Endothelial cell of umbilical vein (primary cell): Measurements from ENCODE around the gene DUSP16. TPM values are rescaled to one million over a fixed set of nuclear protein-coding genes. Genes with fewer than 3 reads are reported as not detected.

Experiments used
- BruUV-seq: library from RNA; stranded (reverse); fragments of 400-500 nt; replicated peaks from 2 replicates; lab custom pipeline; 2021; lab: Mats Ljungman, UMichigan
- CTCF ChIA-PET: fragments of 300-600, 350-600 bp; sonication (Branson Sonifier 250); formaldehyde crosslinking; loops from one replicate; lab custom pipeline; 2021; ENCODE audit warnings: antibody characterized with exemption, inconsistent platforms; lab: Charles Lee
- POLR2A ChIA-PET: fragments of 300-600, 350-600 bp; sonication (Branson Sonifier 250); formaldehyde crosslinking; loops from one replicate; lab custom pipeline; 2021; ENCODE audit warnings: antibody characterized with exemption, inconsistent platforms; lab: Charles Lee
- DNase-seq: peaks from one replicate; pipeline ENCODE4 v3.0.0-alpha.2; 2011; ENCODE audit warnings: low read depth, low spot score
- FAIRE-seq: peaks from 2 replicates; lab custom pipeline; 2011; peaks lifted over from hg19 to GRCh38; lab: Jason Lieb, UNC
- H2AFZ ChIP-seq: 2 replicates; pipeline ENCODE4 v1.6.0; 2012; ENCODE audit warnings: low read depth, low read length, control low read depth, inconsistent platforms
- H3K27ac ChIP-seq: 2 replicates; pipeline ENCODE4 v1.5.1; 2011; ENCODE audit warnings: low read depth, mild to moderate bottlenecking, control low read depth, low read length, moderate library complexity; ENCODE audit not compliant: insufficient read depth
- H3K27me3 ChIP-seq, 2 experiments: 2 replicates each; pipeline versions ENCODE4 v1.6.0 to v1.6.1; 2011; ENCODE audit warnings: low read length in 2 of 2, mixed read lengths in 1 of 2; ENCODE audit not compliant: control insufficient read depth in 2 of 2, insufficient read depth in 2 of 2
- H3K36me3 ChIP-seq, 2 experiments: 2 replicates in 1 of 2; 3 replicates in 1 of 2; pipeline ENCODE4 v1.5.1; 2011; ENCODE audit warnings: low read length in 2 of 2, mild to moderate bottlenecking in 1 of 2, moderate library complexity in 1 of 2; ENCODE audit not compliant: control insufficient read depth in 2 of 2, insufficient read depth in 2 of 2; ENCODE audit errors: extremely low read depth in 1 of 2
- H3K4me1 ChIP-seq: 3 replicates; pipeline ENCODE4 v1.5.1; 2011; ENCODE audit warnings: mild to moderate bottlenecking, low read length; ENCODE audit not compliant: control insufficient read depth, insufficient read depth; ENCODE audit errors: extremely low read depth
- H3K4me2 ChIP-seq: 2 replicates; pipeline ENCODE4 v1.6.1; 2011; ENCODE audit warnings: low read length, control low read depth, mixed read lengths; ENCODE audit not compliant: insufficient read depth
- H3K4me3 ChIP-seq, 3 experiments: fragments of 200-600 bp in 1 of 3; sonication (generic), shearing (Covaris generic) in 1 of 3; replicated peaks in 1 of 3; 2 replicates each; pipeline ENCODE4 v1.5.1; 2011 to 2016; ENCODE audit warnings: control low read depth in 3 of 3, low read length in 3 of 3, mild to moderate bottlenecking in 2 of 3, inconsistent platforms in 1 of 3, low read depth in 1 of 3, moderate library complexity in 1 of 3; ENCODE audit not compliant: insufficient read depth in 1 of 3
- H3K79me2 ChIP-seq: 2 replicates; pipeline ENCODE4 v1.6.0; 2012; ENCODE audit warnings: low read length, inconsistent platforms; ENCODE audit not compliant: control insufficient read depth, insufficient read depth
- H3K9ac ChIP-seq: replicated peaks from 2 replicates; pipeline ENCODE3; 2011; ENCODE audit warnings: low read length, control low read depth; ENCODE audit not compliant: insufficient read depth; ENCODE audit errors: extremely low read depth
- H3K9me1 ChIP-seq: replicated peaks from 3 replicates; pipeline ENCODE4 v1.6.0; 2011; ENCODE audit warnings: mild to moderate bottlenecking, low read length; ENCODE audit not compliant: control insufficient read depth, insufficient read depth; ENCODE audit errors: extremely low read depth
- H3K9me3 ChIP-seq: replicated peaks from 2 replicates; pipeline ENCODE4 v1.5.1; 2012; ENCODE audit warnings: low read length, inconsistent platforms; ENCODE audit not compliant: control insufficient read depth, insufficient read depth
- H4K20me1 ChIP-seq: replicated peaks from 2 replicates; pipeline ENCODE3; 2011; ENCODE audit warnings: mild to moderate bottlenecking, low read length; ENCODE audit not compliant: control insufficient read depth, insufficient read depth; ENCODE audit errors: extremely low read depth
- EZH2 ChIP-seq: IDR thresholded peaks from 2 replicates; pipeline ENCODE4 v1.6.1; 2012; ENCODE audit warnings: borderline replicate concordance, low read depth, mild to moderate bottlenecking, moderate library complexity, low read length, inconsistent platforms; ENCODE audit not compliant: severe bottlenecking
- FOS ChIP-seq: IDR thresholded peaks from 2 replicates; pipeline ENCODE4 v1.6.1; 2011; ENCODE audit warnings: mild to moderate bottlenecking, low read length, moderate library complexity, borderline replicate concordance; ENCODE audit not compliant: insufficient read depth
- GATA2 ChIP-seq: IDR thresholded peaks from 2 replicates; pipeline ENCODE4 v1.7.0; 2011; ENCODE audit warnings: low read depth, mild to moderate bottlenecking, moderate library complexity, mixed read lengths, low read length; ENCODE audit not compliant: insufficient read length, insufficient read depth
- MAX ChIP-seq: IDR thresholded peaks from 2 replicates; pipeline ENCODE4 v1.6.1; 2011; ENCODE audit not compliant: insufficient read depth, insufficient read length
- MYC ChIP-seq: IDR thresholded peaks from one replicate; pipeline ENCODE4 v1.6.1; 2011; ENCODE audit warnings: mild to moderate bottlenecking, low read depth, low read length
- POLR2A ChIP-seq: IDR thresholded peaks from 2 replicates; pipeline ENCODE4 v1.6.1; 2012; ENCODE audit warnings: low read depth, mild to moderate bottlenecking, control low read depth, low read length
- dilution Hi-C: fragments of 300-500 bp; cut with MboI; formaldehyde crosslinking; loops from one replicate; pipeline ENCODE4 v1.15.0; 2019; ENCODE audit warnings: low sequenced_read_pairs; ENCODE audit not compliant: extremely low pct_ligation_motif_present
- intact Hi-C: fragments of 100-400 bp; cut with micrococcal nuclease; formaldehyde crosslinking; loops from one replicate; pipeline ENCODE4 v1.10.0; 2022
- polyA plus RNA-seq, 4 experiments: library from polyadenylated mRNA; depleted of rRNA in 3 of 4; stranded (reverse) in 3 of 4; unstranded in 1 of 4; fragments of >200 nt; gene quantifications; 2 replicates each; pipeline versions ENCODE4 v1.2.1 to v1.2.3, GENCODE V29; 2011 to 2012; ENCODE audit warnings: missing spikeins in 1 of 4
- total RNA-seq: library from RNA; stranded (reverse); gene quantifications from 2 replicates; pipeline ENCODE4 v1.2.3, GENCODE V29; 2021
- TF ChIP-seq, protein P1 (sequence below), 2 donors: IDR thresholded peaks; 1 replicate in 1 of 2; 2 replicates in 1 of 2; pipeline ENCODE4 v1.5.1; 2011; ENCODE audit warnings: low read length in 2 of 2, mild to moderate bottlenecking in 2 of 2, moderate library complexity in 2 of 2, control low read depth in 1 of 2, inconsistent platforms in 1 of 2, low read depth in 1 of 2; ENCODE audit not compliant: insufficient read depth in 1 of 2; ENCODE audit errors: extremely low read depth in 1 of 2

The DUSP16 gene
- total and polyA plus RNA-seq, 2 donors (not counting 3 experiments of a cell fraction or from before 2014, with no cell fraction given): 7.4 to 19.5 TPM

DNA sequence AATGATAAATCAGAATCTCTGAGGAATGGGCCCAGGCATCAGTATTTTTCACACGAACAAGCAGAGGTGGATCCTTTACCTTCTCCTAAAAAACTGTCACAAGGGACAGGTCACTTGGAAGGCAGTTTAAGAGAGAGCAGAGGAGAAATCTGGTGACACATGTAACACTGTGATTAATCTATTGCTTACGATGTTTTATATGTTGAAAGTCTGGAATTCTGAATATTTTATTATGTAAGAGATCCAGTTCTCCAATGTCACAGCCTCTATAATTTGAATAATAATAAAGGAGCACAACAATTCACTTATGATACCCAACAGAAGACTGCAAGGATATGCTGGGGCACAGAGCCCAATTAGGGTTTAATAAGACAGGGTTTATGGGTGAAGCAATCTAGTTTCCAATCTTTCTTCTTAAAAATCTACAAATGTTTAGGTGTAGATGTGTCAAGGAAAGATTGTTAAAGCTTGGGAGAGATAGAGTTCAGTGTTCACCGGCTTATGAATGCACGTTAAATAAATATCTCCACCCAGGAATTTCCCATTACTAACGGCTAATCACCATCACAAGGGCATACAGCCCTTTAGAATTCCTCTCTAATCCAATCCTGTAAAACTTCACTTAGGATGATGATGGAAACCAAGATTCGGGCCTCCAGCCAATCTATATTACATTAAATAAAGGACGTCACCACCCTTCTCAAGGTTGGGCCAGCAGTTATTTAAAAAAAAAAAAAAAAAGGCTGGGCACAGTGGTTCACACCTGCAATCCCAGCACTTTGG is 23.4 kb downstream of the DUSP16 start:
- DNase-seq (no peak), FAIRE-seq (no peak)
- H3K4me1 ChIP-seq: no peaks in the 10 kb centered on the region
- H3K79me2 ChIP-seq: peaks cover under 1% of the 10 kb centered on the region
- H3K4me2 ChIP-seq: no peak overlapping the region
- TF ChIP-seq GATA2 (no peak), FOS (no peak), MAX (no peak), MYC (no peak), POLR2A (no peak), EZH2 (no peak)
- TF ChIP-seq, protein P1, sequence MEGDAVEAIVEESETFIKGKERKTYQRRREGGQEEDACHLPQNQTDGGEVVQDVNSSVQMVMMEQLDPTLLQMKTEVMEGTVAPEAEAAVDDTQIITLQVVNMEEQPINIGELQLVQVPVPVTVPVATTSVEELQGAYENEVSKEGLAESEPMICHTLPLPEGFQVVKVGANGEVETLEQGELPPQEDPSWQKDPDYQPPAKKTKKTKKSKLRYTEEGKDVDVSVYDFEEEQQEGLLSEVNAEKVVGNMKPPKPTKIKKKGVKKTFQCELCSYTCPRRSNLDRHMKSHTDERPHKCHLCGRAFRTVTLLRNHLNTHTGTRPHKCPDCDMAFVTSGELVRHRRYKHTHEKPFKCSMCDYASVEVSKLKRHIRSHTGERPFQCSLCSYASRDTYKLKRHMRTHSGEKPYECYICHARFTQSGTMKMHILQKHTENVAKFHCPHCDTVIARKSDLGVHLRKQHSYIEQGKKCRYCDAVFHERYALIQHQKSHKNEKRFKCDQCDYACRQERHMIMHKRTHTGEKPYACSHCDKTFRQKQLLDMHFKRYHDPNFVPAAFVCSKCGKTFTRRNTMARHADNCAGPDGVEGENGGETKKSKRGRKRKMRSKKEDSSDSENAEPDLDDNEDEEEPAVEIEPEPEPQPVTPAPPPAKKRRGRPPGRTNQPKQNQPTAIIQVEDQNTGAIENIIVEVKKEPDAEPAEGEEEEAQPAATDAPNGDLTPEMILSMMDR (IDR thresholded peaks at IDR 0.05; ENCODE audit: extremely low read depth in 1 of 2, insufficient read depth in 1 of 2, low read depth in 1 of 2, low read length in 2 of 2): no peak
- H3K4me3 ChIP-seq: no peak overlapping the region
- H3K27ac ChIP-seq: no peak overlapping the region
- H3K27me3 ChIP-seq: no peaks in the 10 kb centered on the region
- no peak overlapping the region for H2AFZ ChIP-seq
- intact Hi-C loops: no loop called here
- H3K36me3 ChIP-seq: no peaks in the 10 kb centered on the region
- dilution Hi-C loops: no loop called here
- ChIA-PET POLR2A (no interaction called here), CTCF (no interaction called here)
- no peaks in the 10 kb centered on the region for H3K9me3 ChIP-seq
- peaks cover 7% of the 10 kb centered on the region for H3K9me1 ChIP-seq
- H4K20me1 ChIP-seq: peaks cover 2% of the 10 kb centered on the region
- BruUV-seq: no TSS peak
- H3K9ac ChIP-seq: no peak overlapping the region
